HG03159 (cell line): ENCODE data around the gene IFT52.
A peak's percentile ranks its signal among the peaks of the same experiment; 100 is the strongest.

Experiments
- ATAC-seq: cut with Tn5 transposase; IDR thresholded peaks from one replicate; pipeline ENCODE4 v1.9.1; 2021; ENCODE audit warnings: mild to moderate bottlenecking, moderate library complexity; ENCODE audit not compliant: unreplicated experiment

The IFT52 gene

GRCh38 chr20:43682446-43682845 lies 91.7 kb downstream of the IFT52 start:
- peak; percentile 23 for ATAC-seq

GRCh38 chr20:43686820-43687219 lies 96.1 kb downstream of the IFT52 start:
- no peak for ATAC-seq

- no peak for ATAC-seq
Measured at GRCh38 chr20:43689165-43689564, 98.4 kb downstream of the IFT52 start.

GRCh38 chr20:43690943-43691598 lies 100.3 kb downstream of the IFT52 start:
- ATAC-seq = no peak

GRCh38 chr20:43691928-43692524 lies 101.3 kb downstream of the IFT52 start:
- no peak for ATAC-seq

GRCh38 chr20:43694763-43695162 lies 104.0 kb downstream of the IFT52 start:
- ATAC-seq = no peak

GRCh38 chr20:43695571-43695970 lies 104.8 kb downstream of the IFT52 start:
- ATAC-seq = no peak
